COR-L47 (cell line): ENCODE results near the gene HBA2.
"Not testable (repeated sequence)": the region's sequence is repeated elsewhere in the genome, so short reads cannot be mapped to it uniquely, and the experiment has no call there.

ENCODE experiments used
- DNase-seq: peaks from one replicate; lab custom pipeline; 2025; lab: John Stamatoyannopoulos, UW

The HBA2 gene

GRCh38 chr16:155031-155398 lies 17.7 kb upstream of the HBA2 start:
- DNase-seq = no peak

DNA sequence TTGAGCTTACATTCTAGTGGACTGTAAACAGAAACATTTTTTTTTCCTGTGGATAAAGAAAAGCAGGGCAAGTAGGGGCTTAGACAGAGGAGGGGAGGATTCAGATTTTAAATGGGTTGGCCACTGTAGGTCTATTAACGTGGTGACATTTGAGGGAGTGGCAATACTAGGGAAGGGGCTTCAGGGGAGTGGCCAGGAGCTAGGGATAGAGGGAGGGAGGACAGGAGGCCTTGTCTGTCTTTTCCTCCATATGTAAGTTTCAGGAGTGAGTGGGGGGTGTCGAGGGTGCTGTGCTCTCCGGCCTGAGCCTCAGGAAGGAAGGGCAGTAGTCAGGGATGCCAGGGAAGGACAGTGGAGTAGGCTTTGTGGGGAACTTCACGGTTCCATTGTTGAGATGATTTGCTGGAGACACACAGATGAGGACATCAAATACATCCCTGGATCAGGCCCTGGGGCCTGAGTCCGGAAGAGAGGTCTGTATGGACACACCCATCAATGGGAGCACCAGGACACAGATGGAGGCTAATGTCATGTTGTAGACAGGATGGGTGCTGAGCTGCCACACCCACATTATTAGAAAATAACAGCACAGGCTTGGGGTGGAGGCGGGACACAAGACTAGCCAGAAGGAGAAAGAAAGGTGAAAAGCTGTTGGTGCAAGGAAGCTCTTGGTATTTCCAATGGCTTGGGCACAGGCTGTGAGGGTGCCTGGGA lies 13.4 kb upstream of the HBA2 start:
- DNase-seq = no peak

GRCh38 chr16:160242-160641 lies 12.4 kb upstream of the HBA2 start:
- not testable (repeated sequence) for DNase-seq

GRCh38 chr16:160691-161190 lies 11.9 kb upstream of the HBA2 start:
- no peak for DNase-seq

- no peak for DNase-seq
These were observed 10.2 kb upstream of the HBA2 start for GRCh38 chr16:162271-162991.

- not testable (repeated sequence) for DNase-seq
These were observed 9.5 kb upstream of the HBA2 start for GRCh38 chr16:163139-163538.

- DNase-seq = not testable (repeated sequence)
These were observed 9.0 kb upstream of the HBA2 start for GRCh38 chr16:163696-164095.

GRCh38 chr16:164134-164823 lies 8.4 kb upstream of the HBA2 start:
- not testable (repeated sequence) for DNase-seq

GRCh38 chr16:164827-165538 lies 7.7 kb upstream of the HBA2 start:
- no peak for DNase-seq

- no peak for DNase-seq
These were observed 6.9 kb upstream of the HBA2 start, which contains the start of gene HBM for GRCh38 chr16:165539-166374. TSS of gene HBM (plus strand) at chr16:165978. CDS start at chr16:165998, 20 bp downstream.

GRCh38 chr16:166375-167121 lies 6.1 kb upstream of the HBA2 start:
- DNase-seq = no peak

GRCh38 chr16:167122-167690 lies 5.5 kb upstream of the HBA2 start:
- no peak for DNase-seq

DNA sequence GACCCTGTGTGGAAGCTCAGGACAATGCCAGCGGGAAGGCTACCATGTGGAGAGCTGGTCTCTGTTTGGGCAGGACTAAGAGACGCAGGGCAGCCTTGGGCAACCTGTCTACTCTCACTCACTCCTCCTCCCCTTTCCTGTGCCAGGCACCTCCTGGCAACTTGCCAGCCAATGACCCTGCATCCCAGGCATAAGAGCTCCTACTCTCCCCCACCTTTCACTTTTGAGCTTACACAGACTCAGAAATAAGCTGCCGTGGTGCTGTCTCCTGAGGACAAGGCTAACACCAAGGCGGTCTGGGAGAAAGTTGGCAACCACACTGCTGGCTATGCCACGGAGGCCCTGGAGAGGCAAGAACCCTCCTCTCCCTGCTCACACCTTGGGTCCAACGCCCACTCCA lies 4.3 kb upstream of the HBA2 start:
- no peak for DNase-seq

GRCh38 chr16:169014-169413 lies 3.7 kb upstream of the HBA2 start:
- DNase-seq = no peak

DNA sequence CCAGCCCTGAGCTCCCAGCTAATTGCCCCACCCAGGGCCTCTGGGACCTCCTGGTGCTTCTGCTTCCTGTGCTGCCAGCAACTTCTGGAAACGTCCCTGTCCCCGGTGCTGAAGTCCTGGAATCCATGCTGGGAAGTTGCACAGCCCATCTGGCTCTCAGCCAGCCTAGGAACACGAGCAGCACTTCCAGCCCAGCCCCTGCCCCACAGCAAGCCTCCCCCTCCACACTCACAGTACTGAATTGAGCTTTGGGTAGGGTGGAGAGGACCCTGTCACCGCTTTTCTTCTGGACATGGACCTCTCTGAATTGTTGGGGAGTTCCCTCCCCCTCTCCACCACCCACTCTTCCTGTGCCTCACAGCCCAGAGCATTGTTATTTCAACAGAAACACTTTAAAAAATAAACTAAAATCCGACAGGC lies 2.6 kb upstream of the HBA2 start:
- not testable (repeated sequence) for DNase-seq

DNA sequence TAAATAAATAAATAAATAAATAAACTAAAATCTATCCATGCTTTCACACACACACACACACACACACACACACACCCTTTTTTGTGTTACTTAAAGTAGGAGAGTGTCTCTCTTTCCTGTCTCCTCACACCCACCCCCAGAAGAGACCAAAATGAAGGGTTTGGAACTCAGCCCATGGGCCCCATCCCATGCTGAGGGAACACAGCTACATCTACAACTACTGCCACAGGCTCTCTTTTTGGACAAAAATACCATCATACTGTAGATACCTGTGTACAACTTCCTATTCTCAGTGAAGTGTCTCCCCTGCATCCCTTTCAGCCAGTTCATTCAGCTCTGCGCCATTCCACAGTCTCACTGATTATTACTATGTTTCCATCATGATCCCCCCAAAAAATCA lies 1.9 kb upstream of the HBA2 start:
- no peak for DNase-seq

DNA sequence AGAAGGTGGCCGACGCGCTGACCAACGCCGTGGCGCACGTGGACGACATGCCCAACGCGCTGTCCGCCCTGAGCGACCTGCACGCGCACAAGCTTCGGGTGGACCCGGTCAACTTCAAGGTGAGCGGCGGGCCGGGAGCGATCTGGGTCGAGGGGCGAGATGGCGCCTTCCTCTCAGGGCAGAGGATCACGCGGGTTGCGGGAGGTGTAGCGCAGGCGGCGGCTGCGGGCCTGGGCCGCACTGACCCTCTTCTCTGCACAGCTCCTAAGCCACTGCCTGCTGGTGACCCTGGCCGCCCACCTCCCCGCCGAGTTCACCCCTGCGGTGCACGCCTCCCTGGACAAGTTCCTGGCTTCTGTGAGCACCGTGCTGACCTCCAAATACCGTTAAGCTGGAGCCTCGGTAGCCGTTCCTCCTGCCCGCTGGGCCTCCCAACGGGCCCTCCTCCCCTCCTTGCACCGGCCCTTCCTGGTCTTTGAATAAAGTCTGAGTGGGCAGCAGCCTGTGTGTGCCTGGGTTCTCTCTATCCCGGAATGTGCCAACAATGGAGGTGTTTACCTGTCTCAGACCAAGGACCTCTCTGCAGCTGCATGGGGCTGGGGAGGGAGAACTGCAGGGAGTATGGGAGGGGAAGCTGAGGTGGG lies 657 bp downstream of the HBA2 start:
- not testable (repeated sequence) for DNase-seq

DNA sequence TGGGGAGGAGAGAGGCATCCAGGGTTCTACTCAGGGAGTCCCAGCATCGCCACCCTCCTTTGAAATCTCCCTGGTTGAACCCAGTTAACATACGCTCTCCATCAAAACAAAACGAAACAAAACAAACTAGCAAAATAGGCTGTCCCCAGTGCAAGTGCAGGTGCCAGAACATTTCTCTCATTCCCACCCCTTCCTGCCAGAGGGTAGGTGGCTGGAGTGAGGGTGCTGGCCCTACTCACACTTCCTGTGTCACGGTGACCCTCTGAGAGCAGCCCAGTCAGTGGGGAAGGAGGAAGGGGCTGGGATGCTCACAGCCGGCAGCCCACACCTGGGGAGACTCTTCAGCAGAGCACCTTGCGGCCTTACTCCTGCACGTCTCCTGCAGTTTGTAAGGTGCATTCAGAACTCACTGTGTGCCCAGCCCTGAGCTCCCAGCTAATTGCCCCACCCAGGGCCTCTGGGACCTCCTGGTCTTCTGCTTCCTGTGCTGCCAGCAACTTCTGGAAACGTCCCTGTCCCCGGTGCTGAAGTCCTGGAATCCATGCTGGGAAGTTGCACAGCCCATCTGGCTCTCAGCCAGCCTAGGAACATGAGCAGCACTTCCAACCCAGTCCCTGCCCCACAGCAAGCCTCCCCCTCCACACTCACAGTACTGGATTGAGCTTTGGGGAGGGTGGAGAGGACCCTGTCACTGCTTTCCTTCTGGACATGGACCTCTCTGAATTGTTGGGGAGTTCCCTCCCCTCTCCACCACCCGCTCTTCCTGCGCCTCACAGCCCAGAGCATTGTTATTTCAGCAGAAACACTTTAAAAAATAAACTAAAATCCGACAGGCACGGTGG lies 1.5 kb downstream of the HBA2 start:
- DNase-seq = not testable (repeated sequence)
